CD4-positive, CD25-positive, alpha-beta regulatory T cell (primary cell): ENCODE results near the gene TBC1D24. TPM values are rescaled to one million over a fixed set of nuclear protein-coding genes. Genes with fewer than 3 reads are reported as not detected.

ENCODE experiments used
- ATAC-seq, 2 donors: fragments of 150-1000 bp; cut with Tn5 transposase; one replicate each; pipeline ENCODE4 v1.10.0; 2021; ENCODE audit warnings: low read depth in 2 of 2, moderate number of reproducible peaks in 2 of 2, moderate library complexity in 1 of 2
- DNase-seq, 3 donors: peaks; one replicate each; pipeline versions ENCODE4 v3.0.0 to v3.0.0-alpha.2; 2012 to 2022; ENCODE audit warnings: mixed read lengths in 1 of 3
- H3K27ac ChIP-seq: one replicate; pipeline ENCODE4 v1.7.0; 2013; ENCODE audit warnings: mild to moderate bottlenecking, low read length; ENCODE audit not compliant: insufficient read depth, poor library complexity, severe bottlenecking
- H3K27me3 ChIP-seq: one replicate; pipeline ENCODE4 v1.7.0; 2013; ENCODE audit warnings: low read length; ENCODE audit not compliant: control insufficient read depth, insufficient read depth
- H3K36me3 ChIP-seq: one replicate; pipeline ENCODE4 v1.7.0; 2013; ENCODE audit warnings: mild to moderate bottlenecking, low read length, moderate library complexity; ENCODE audit not compliant: control insufficient read depth, insufficient read depth
- H3K4me1 ChIP-seq: 2 replicates; pipeline ENCODE4 v1.7.0; 2013; ENCODE audit warnings: mild to moderate bottlenecking, low read length; ENCODE audit not compliant: insufficient read depth, control insufficient read depth, poor library complexity, severe bottlenecking
- H3K4me3 ChIP-seq: one replicate; pipeline ENCODE4 v1.7.0; 2013; ENCODE audit warnings: low read depth, mild to moderate bottlenecking, low read length, moderate library complexity
- H3K9me3 ChIP-seq, 2 experiments: 1 replicate in 1 of 2; 2 replicates in 1 of 2; pipeline ENCODE4 v1.7.0; 2013; ENCODE audit warnings: low read length in 2 of 2, mild to moderate bottlenecking in 1 of 2, moderate library complexity in 1 of 2; ENCODE audit not compliant: control insufficient read depth in 2 of 2
- H3K27ac Mint-ChIP-seq, 3 donors: one replicate each; pipeline ENCODE4 v1.8.0; 2020 to 2022; ENCODE audit warnings: mild to moderate bottlenecking in 3 of 3, mixed read lengths in 3 of 3, moderate library complexity in 2 of 3
- H3K27me3 Mint-ChIP-seq: one replicate; pipeline ENCODE4 v1.8.0; 2022; ENCODE audit warnings: mild to moderate bottlenecking, mixed read lengths
- H3K36me3 Mint-ChIP-seq: one replicate; pipeline ENCODE4 v1.8.0; 2020; ENCODE audit warnings: mixed read lengths
- H3K4me1 Mint-ChIP-seq, 4 donors: one replicate each; pipeline ENCODE4 v1.8.0; 2020 to 2022; ENCODE audit warnings: mixed read lengths in 4 of 4, mild to moderate bottlenecking in 1 of 4
- H3K4me3 Mint-ChIP-seq, 4 donors: one replicate each; pipeline ENCODE4 v1.8.0; 2020 to 2022; ENCODE audit warnings: mild to moderate bottlenecking in 4 of 4, mixed read lengths in 4 of 4, moderate library complexity in 3 of 4
- H3K9me3 Mint-ChIP-seq, 7 donors: one replicate each; pipeline ENCODE4 v1.8.0; 2020 to 2022; ENCODE audit warnings: mixed read lengths in 7 of 7, mild to moderate bottlenecking in 3 of 7, moderate library complexity in 2 of 7
- polyA plus RNA-seq, 4 donors: library from polyadenylated mRNA; unstranded; fragments of 300-500 nt; fragmentation: Illumina TruSeq; gene quantifications; one replicate each; pipeline ENCODE4 v1.2.3, GENCODE V29; 2021
- total RNA-seq: library from RNA; stranded (reverse); gene quantifications from one replicate; pipeline ENCODE4 v1.2.3, GENCODE V29; 2022

TBC1D24 gene
- total RNA-seq, result 5.8 TPM
- polyA plus RNA-seq, result 1 to 10 TPM in 3 of 4 donors, under 1 TPM in 1; 0.84 to 1.6 (median 1.2) TPM

DNA sequence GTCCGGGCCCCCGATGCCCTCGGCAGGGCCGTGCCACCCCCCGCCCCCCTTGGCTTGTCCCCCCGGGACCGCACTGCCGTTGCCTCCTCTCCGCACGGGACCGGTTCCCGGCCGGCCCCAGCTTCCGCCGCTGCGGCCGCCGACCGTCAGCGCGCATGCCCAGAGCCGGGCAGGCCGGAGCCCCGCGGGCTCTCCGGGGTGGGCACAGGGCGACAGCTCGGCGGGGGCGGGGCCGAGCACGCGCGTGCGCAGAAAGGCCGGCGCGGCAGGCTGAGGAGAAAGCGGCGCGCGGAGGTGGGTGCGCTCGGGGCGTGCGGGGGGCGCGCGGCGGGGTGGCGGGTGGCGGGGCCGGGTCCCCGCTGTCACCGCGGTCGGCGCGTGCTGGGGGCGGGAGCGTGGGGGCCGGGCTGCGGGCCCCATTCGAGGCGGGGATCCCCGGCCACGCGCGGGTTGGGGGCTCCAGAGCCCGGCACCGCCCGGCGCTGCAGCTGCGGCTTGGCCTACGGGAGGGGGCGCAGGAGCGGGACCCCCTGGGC lies at the start of gene TBC1D24:
TBC1D24 (plus strand) TSS at position 251 of the 536 bp plus-strand sequence. CDS start 21,022 bp downstream, outside the sequence.
- Histone ChIP-seq H3K27ac (peak within 1 kb of the TSS; percentile 14), H3K4me1 (peaks cover 46% of the 10 kb centered on the region), H3K36me3 (no peaks in the 10 kb centered on the region), H3K9me3 (no peaks in the 10 kb centered on the region), H3K27me3 (peaks cover 6% of the 10 kb centered on the region), H3K4me3 (no peak within 1 kb of the TSS)
- H3K9me3 Mint-ChIP-seq, result no peaks in the 10 kb centered on the region
- peak; percentile 65 to 79 (median 71) for DNase-seq
- peaks cover 0 to 25% (median 8%) of the 10 kb centered on the region in 4 donors for H3K4me1 Mint-ChIP-seq
- H3K27me3 Mint-ChIP-seq, result peaks cover 18% of the 10 kb centered on the region
- H3K36me3 Mint-ChIP-seq, result peaks cover 3% of the 10 kb centered on the region
- peak within 1 kb of the TSS; percentile 79 to 89 (median 81) for H3K4me3 Mint-ChIP-seq
- ATAC-seq, result peak; percentile 59 to 60
- peak within 1 kb of the TSS in 1 of 3 donors; percentile 15 for H3K27ac Mint-ChIP-seq

GRCh38 chr16:2425825-2426430 lies 49.0 kb upstream of the TBC1D24 start:
- Mint-ChIP-seq H3K36me3 (no peaks in the 10 kb centered on the region), H3K27me3 (peaks cover 7% of the 10 kb centered on the region), H3K4me1 (peaks cover 4 to 21% (median 12%) of the 10 kb centered on the region in 4 donors), H3K4me3 (peak overlapping the region in 1 of 4 donors; percentile 96), H3K9me3 (peaks cover 0 to 1% (median 0%) of the 10 kb centered on the region in 7 donors), H3K27ac (no peak overlapping the region)
- H3K4me1 ChIP-seq, result peaks cover 23% of the 10 kb centered on the region
- H3K36me3 ChIP-seq, result no peaks in the 10 kb centered on the region
- no peak overlapping the region for H3K27ac ChIP-seq
- ATAC-seq, result no peak
- no peak overlapping the region for H3K4me3 ChIP-seq
- no peaks in the 10 kb centered on the region for H3K27me3 ChIP-seq
- H3K9me3 ChIP-seq, result no peaks in the 10 kb centered on the region
- DNase-seq, result no peak

DNA sequence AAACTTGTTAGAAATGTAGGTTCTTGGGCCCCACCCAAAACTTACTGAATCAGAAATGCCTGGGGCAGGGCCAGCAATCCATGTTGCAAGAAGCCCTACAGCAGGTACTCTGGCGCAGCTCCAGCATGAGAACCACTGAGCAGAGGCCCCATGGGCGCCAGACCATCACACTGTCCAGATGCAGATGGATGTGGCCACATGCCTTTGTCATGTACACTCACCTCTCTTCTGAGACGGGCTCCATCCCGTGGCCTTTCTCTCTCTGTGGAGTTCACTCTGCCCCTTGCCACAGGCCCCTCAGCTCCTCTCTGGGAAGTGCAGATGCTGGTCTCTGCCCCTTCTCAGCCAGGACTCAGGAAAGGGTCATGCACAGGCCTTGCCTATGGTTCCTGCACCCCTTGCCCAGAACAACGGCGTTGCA lies 48.0 kb upstream of the TBC1D24 start:
- no peak for DNase-seq
- Mint-ChIP-seq H3K27me3 (peaks cover 6% of the 10 kb centered on the region), H3K36me3 (no peaks in the 10 kb centered on the region), H3K4me1 (peaks cover 4 to 21% (median 13%) of the 10 kb centered on the region in 4 donors), H3K9me3 (peaks cover 0 to 1% (median 0%) of the 10 kb centered on the region in 7 donors), H3K4me3 (peak overlapping the region in 3 of 4 donors; percentile 52 to 96 (median 90)), H3K27ac (peak overlapping the region in 2 of 3 donors; percentile 20 to 26)
- peaks cover 23% of the 10 kb centered on the region for H3K4me1 ChIP-seq
- H3K27ac ChIP-seq, result no peak overlapping the region
- H3K4me3 ChIP-seq, result no peak overlapping the region
- no peak for ATAC-seq
- no peaks in the 10 kb centered on the region for H3K36me3 ChIP-seq
- no peaks in the 10 kb centered on the region for H3K9me3 ChIP-seq
- no peaks in the 10 kb centered on the region for H3K27me3 ChIP-seq

- H3K36me3 ChIP-seq, result no peaks in the 10 kb centered on the region
- Mint-ChIP-seq H3K27ac (peak overlapping the region in 2 of 3 donors; percentile 60 to 69), H3K27me3 (peaks cover 6% of the 10 kb centered on the region), H3K4me3 (peak overlapping the region; percentile 90 to 96 (median 92)), H3K36me3 (no peaks in the 10 kb centered on the region), H3K4me1 (peaks cover 4 to 21% (median 13%) of the 10 kb centered on the region in 4 donors), H3K9me3 (peaks cover 0 to 1% (median 0%) of the 10 kb centered on the region in 7 donors)
- no peaks in the 10 kb centered on the region for H3K9me3 ChIP-seq
- DNase-seq (no peak), ATAC-seq (no peak)
- H3K4me1 ChIP-seq, result peaks cover 23% of the 10 kb centered on the region
- no peak overlapping the region for H3K4me3 ChIP-seq
- no peak overlapping the region for H3K27ac ChIP-seq
- no peaks in the 10 kb centered on the region for H3K27me3 ChIP-seq
These were observed 47.4 kb upstream of the TBC1D24 start for GRCh38 chr16:2427526-2427925.

- Histone ChIP-seq H3K9me3 (no peaks in the 10 kb centered on the region), H3K4me3 (no peak overlapping the region), H3K4me1 (peaks cover 22% of the 10 kb centered on the region), H3K27me3 (no peaks in the 10 kb centered on the region), H3K27ac (peak overlapping the region; percentile 38), H3K36me3 (peaks cover 6% of the 10 kb centered on the region)
- H3K4me1 Mint-ChIP-seq, result peaks cover 4 to 23% (median 13%) of the 10 kb centered on the region in 4 donors
- H3K27me3 Mint-ChIP-seq, result peaks cover 6% of the 10 kb centered on the region
- H3K4me3 Mint-ChIP-seq, result peak overlapping the region; percentile 90 to 96 (median 92)
- H3K27ac Mint-ChIP-seq, result peak overlapping the region; percentile 60 to 86 (median 66)
- peaks cover 3% of the 10 kb centered on the region for H3K36me3 Mint-ChIP-seq
- peaks cover 0 to 1% (median 0%) of the 10 kb centered on the region in 7 donors for H3K9me3 Mint-ChIP-seq
- ATAC-seq (no peak), DNase-seq (no peak)
These were observed 46.7 kb upstream of the TBC1D24 start for GRCh38 chr16:2428051-2428783.

DNA sequence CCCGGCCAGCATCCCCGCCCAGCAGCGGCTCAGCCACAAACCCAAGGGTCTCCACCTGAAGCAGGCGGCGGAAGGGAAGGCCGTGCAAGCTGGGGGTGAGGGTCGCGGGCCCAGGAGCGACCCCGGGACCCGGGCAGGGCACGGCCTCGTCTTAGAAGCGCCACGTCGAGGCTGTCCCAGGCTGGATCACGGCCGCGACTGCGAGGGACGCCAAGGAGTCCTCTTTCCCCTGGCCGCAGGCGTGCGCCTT lies 46.2 kb upstream of the TBC1D24 start:
- H3K27me3 ChIP-seq, result no peaks in the 10 kb centered on the region
- H3K36me3 ChIP-seq, result peaks cover 6% of the 10 kb centered on the region
- H3K4me3 ChIP-seq, result no peak overlapping the region
- Mint-ChIP-seq H3K27ac (peak overlapping the region in 2 of 3 donors; percentile 60 to 86), H3K36me3 (peaks cover 3% of the 10 kb centered on the region), H3K9me3 (peaks cover 0 to 1% (median 0%) of the 10 kb centered on the region in 7 donors), H3K4me1 (peaks cover 4 to 23% (median 13%) of the 10 kb centered on the region in 4 donors), H3K27me3 (peaks cover 6% of the 10 kb centered on the region), H3K4me3 (peak overlapping the region; percentile 88 to 96 (median 92))
- H3K4me1 ChIP-seq, result peaks cover 20% of the 10 kb centered on the region
- H3K27ac ChIP-seq, result peak overlapping the region; percentile 38
- no peak for DNase-seq
- no peaks in the 10 kb centered on the region for H3K9me3 ChIP-seq
- no peak for ATAC-seq

- Histone ChIP-seq H3K4me3 (peak within 1 kb of the TSS; percentile 65), H3K9me3 (no peaks in the 10 kb centered on the region), H3K27ac (peak within 1 kb of the TSS; percentile 55), H3K4me1 (peaks cover 20% of the 10 kb centered on the region), H3K36me3 (peaks cover 6% of the 10 kb centered on the region), H3K27me3 (no peaks in the 10 kb centered on the region)
- Mint-ChIP-seq H3K27me3 (peaks cover 6% of the 10 kb centered on the region), H3K4me3 (peak within 1 kb of the TSS; percentile 91 to 96 (median 94)), H3K27ac (peak within 1 kb of the TSS; percentile 66 to 92 (median 87)), H3K36me3 (peaks cover 3% of the 10 kb centered on the region), H3K4me1 (peaks cover 4 to 23% (median 13%) of the 10 kb centered on the region in 4 donors), H3K9me3 (peaks cover 0 to 1% (median 0%) of the 10 kb centered on the region in 7 donors)
- ATAC-seq (peak; percentile 96), DNase-seq (peak; percentile 92 to 97 (median 97))
These were observed 45.7 kb upstream of the TBC1D24 start, which contains the start of gene CCNF for GRCh38 chr16:2429034-2429770. CCNF (plus strand) TSS chr16:2429447; CDS start chr16:2429482, 35 bp downstream.
